GM11168 (cell line): ENCODE data around the gene ZNF830.
"Not testable (repeated sequence)": the region's sequence is repeated elsewhere in the genome, so short reads cannot be mapped to it uniquely, and the experiment has no call there.

Experiments
- in situ Hi-C: fragments of 300-500 bp; cut with MboI; formaldehyde crosslinking; loops from one replicate; pipeline ENCODE4 v1.12.0; 2022; ENCODE audit warnings: low sequenced_read_pairs; ENCODE audit not compliant: unreplicated experiment

The ZNF830 gene

DNA sequence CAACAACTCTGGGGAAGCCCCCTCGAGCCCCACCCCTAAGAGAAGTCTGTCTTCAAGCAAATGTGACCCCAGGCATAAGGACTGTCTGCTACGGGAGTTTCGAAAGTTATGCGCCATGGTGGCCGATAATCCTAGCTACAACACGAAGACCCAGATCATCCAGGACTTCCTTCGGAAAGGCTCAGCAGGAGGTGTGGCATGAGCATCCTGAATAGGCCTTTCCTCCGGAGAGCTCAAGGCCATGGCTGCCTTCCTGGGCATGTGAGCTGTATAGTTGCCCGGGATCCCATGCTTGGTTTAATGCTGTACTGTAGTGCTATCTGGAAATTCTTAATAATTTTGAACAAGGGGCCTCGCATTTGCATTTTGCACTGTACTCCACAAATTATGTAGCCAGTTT lies 28.1 kb downstream of the ZNF830 start:
- in situ Hi-C loops = loop anchor here (10.0 kb wide), 1 partner anchor 105 kb away; no protein-coding TSS in a partner anchor

- in situ Hi-C loops = no loop called here
Measured at GRCh38 chr17:34990921-34991365, 29.6 kb downstream of the ZNF830 start.

DNA sequence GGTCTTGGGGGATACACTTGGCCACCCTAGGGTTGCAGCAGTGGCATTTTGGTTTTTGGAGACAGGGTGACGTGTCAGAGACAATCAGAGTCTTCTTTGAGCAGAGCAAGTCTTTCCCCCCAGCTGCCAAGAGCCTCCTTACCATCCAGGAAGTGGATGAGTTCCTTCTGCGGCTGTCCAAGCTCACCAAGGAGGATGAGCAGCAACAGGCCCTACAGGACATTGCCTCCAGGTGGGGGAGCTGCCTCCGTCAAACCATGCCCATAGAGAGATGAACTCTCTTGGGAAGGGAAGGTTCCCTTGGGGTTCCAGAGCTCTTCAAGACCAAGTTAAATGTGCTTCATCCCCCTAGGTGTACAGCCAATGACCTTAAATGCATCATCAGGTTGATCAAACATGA lies 30.3 kb downstream of the ZNF830 start:
- in situ Hi-C loops = no loop called here

DNA sequence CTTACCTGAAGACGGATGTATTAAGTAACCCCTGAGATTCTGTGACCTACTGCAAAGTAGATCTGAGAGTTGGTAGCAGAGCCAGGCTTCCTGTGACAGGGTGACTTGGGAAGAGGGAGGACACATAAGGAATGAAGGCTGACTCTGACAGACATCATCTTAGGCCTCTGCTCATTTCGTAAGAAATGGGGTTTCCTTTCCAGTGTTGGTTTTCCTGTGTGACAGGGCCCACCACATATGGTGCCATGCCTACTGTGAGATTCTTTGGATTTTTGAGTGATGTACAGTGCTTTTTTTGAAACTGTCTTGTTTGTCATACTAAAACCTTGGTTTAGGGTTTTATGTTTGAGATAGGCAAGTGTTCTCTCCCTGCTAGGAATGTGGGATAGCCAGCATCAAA lies 31.7 kb downstream of the ZNF830 start:
- in situ Hi-C loops = no loop called here

DNA sequence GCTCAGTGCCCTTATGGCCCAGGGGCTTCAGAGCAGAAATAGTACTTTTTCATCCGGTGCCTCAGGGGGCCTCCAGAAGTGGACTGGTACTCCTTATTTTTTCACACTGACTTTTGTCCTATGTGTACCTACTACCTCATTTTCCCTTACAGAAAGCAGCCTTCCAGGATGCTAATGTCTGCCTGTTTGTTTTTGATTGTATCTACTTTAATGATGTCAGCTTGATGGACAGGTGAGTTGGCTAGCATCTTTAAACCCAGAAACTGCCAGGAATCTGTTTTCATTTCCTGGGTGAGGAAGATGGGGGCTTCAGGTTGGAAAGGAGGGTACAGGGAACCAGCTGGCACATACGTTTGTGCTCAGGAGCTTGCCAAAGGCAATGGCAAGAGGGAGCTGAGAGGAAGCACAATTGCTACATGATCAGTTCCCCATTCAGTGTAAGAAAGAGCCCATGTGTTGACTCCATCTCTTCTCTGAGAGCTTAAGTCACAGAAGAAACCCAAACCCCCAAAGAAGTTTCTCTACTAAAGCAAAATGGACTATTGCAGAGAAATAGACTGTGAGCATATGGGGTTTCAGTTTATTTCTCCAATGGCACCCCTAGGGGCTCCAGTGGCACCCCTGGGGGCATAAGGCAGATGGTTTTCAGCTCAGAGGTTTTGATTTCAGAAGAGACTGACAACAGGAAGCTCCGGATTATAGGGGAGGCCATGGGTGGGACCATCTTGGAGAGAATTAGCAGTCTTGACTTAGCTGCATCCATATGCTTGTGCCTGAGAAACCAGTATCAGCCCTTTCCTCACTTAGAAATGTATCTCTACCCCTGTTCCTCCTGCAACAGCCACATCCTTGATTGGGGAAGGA lies 35.3 kb downstream of the ZNF830 start:
- in situ Hi-C loops = no loop called here

GRCh38 chr17:34997355-34997862 lies 36.1 kb downstream of the ZNF830 start:
- in situ Hi-C loops = no loop called here

- in situ Hi-C loops = no loop called here
Measured at GRCh38 chr17:34998205-34998604, 36.9 kb downstream of the ZNF830 start.

DNA sequence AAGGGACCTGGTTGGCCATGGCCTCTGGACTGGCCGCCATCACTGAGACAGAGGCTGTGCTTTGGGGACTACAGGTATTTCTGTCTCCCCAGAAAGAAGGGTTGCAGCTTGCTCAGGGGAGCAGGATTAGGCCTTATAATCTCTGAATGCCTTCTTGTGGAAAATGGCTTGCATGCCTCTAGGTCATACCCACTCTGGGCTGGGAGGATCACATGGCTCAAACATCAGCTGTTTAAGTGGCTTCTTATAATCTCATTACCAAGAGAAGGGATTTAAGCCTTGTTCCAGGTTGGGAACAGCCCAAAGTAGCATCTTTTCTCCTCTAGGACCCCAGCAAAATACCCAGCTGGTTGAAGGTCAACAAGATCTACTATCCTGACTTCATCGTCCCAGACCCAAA lies 38.1 kb downstream of the ZNF830 start:
- in situ Hi-C loops = no loop called here

GRCh38 chr17:35000965-35001364 lies 39.6 kb downstream of the ZNF830 start:
- in situ Hi-C loops = not testable (repeated sequence)

DNA sequence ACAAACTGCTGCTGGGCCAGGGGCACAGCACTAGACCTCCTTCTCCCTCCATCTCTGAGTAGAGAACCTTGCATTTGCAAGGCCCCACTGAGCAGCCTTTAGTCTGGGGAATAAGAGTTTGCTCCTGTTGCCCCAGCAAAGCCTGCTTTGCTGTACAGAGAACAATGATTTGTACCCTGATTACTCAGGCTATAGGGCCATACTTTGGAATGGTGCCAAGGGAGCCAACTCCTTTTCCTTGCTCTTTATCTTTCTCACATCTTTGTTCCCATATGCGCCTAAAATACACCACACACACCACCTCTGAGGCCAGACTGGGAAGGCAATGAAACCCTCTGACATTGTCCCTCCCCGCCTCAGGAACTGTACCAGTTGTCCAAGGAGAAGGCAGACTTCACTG lies 40.2 kb downstream of the ZNF830 start:
- in situ Hi-C loops = no loop called here

DNA sequence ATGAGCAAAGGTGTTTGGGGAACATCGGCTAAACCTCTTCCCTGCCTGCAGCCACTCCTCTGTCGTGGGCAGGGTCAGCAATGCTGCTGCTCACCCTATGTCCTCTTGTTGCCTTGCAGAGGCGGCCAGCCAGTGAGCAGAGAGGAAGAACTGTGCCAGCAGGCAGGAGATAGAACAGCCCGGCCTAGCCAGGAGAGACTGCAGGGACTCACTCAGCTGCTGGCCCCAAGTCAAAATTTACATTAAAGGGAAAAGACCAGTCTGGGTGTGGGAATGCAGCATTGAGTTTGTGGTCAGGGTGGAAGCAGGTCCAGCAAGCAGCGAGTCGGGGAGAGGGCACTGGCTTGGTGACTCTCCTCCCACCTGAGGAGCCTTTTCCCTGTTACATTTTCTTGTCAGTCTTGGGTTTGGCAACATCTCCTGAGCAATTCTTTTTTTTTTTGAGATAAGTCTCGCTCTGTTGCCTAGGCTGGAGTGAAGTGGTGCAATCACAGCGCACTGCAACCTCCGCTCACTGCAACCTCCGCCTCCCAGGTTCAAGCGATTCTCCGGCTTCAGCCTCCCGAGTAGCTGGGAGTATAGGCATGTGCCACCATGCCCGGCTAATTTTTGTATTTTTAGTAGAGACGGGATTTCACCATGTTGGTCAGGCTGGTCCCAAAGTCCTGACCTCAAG lies 41.7 kb downstream of the ZNF830 start:
- in situ Hi-C loops = no loop called here

GRCh38 chr17:35003778-35004177 lies 42.4 kb downstream of the ZNF830 start:
- in situ Hi-C loops = no loop called here

DNA sequence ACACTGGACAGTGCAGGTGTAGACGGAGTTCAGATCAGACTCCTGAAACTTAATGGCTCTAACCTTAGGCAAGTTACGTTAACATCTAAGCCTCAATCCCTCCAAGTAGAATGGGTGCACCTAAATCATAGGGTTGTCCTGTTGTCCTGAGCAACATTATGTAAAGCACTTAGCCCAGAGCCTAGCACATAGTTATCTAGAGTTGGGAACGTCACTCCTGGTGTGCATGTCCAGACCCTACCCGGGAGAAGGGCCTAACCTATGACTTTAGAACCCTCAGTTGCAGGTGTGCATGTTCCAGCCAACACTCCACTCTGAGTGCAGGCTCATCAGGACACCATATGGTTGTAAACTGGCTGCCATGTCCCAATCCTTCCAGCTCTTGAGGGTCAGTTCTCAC lies 45.0 kb downstream of the ZNF830 start:
- in situ Hi-C loops = no loop called here

GRCh38 chr17:35006961-35007360 lies 45.6 kb downstream of the ZNF830 start:
- in situ Hi-C loops = no loop called here

- in situ Hi-C loops = no loop called here
Measured at GRCh38 chr17:35010093-35010492, 48.8 kb downstream of the ZNF830 start.

GRCh38 chr17:35011671-35012216 lies 50.4 kb downstream of the ZNF830 start:
- in situ Hi-C loops = no loop called here
